Neutrophil (primary cell): ENCODE measurements around the gene GSTA4.

Experiments used
- H3K27ac ChIP-seq: fragments of 200-600 bp; sonication (generic); 2 replicates; pipeline ENCODE4 v1.5.1; 2016; ENCODE audit warnings: mild to moderate bottlenecking, moderate library complexity
- H3K27me3 ChIP-seq: fragments of 200-600 bp; sonication (generic); 2 replicates; pipeline ENCODE4 v1.6.0; 2016; ENCODE audit warnings: mild to moderate bottlenecking
- H3K36me3 ChIP-seq: fragments of 200-600 bp; sonication (generic); 2 replicates; pipeline ENCODE4 v1.5.1; 2017
- H3K4me1 ChIP-seq, 2 experiments: fragments of 200-600 bp in 1 of 2; sonication (generic) in 1 of 2; 1 replicate in 1 of 2; 2 replicates in 1 of 2; pipeline versions ENCODE4 v1.5.1 to v1.6.1; 2013 to 2016; ENCODE audit warnings: low read depth in 1 of 2, low read length in 1 of 2, mild to moderate bottlenecking in 1 of 2, moderate library complexity in 1 of 2; ENCODE audit not compliant: control insufficient read depth in 1 of 2, insufficient read depth in 1 of 2
- H3K4me3 ChIP-seq, 2 experiments: fragments of 200-600 bp in 1 of 2; sonication (generic) in 1 of 2; 1 replicate in 1 of 2; 2 replicates in 1 of 2; pipeline ENCODE4 v1.5.1; 2013 to 2016; ENCODE audit warnings: low read depth in 1 of 2, low read length in 1 of 2, mild to moderate bottlenecking in 1 of 2, moderate library complexity in 1 of 2
- H3K9me3 ChIP-seq: fragments of 200-600 bp; sonication (generic); 2 replicates; pipeline ENCODE4 v1.5.1; 2016
- TF ChIP-seq, protein P1 (sequence below): fragments of 200-600 bp; sonication (generic); IDR thresholded peaks from 2 replicates; pipeline ENCODE4 v1.5.1; 2016; ENCODE audit warnings: antibody characterized with exemption

The GSTA4 gene

DNA sequence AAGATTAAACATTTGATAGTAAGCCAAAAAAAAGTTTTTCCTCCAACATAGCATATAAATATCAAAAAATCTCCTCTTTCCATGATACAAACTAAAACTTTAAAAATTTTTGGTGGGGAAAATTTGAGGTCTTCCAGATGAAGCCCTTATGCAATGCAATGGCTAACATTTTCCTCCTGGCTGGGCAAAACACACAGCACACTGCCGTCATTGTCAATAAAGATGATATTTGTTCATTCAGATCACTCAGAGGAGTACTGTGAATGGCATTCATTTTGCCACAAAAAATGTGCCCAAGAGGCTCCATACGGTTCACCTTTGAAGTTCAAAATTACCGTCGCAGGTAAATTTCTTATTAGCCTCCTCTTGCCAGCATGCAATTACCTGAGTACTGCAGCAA, 36.2 kb upstream of the GSTA4 start:
- no peak overlapping the region for H3K4me3 ChIP-seq
- H3K36me3 ChIP-seq: peaks cover 77% of the 10 kb centered on the region

DNA sequence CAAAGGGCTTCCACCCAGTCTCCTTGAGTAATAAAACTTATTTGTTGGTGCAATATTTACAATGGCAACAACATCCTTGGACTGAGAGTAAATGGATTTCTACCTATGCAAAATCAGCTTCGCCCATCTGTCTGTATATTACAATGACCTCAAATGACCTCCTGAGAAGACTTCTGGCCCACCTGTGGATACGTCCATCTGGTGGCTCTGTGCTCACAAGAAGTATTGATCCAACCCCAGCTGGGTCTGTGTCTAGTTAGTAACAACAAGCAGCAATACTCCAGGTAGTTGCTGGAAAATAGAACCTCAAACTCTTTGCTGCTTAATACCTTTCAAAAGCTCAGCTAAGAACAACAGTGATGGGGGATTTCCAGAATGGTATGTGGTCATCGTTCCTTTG, 34.7 kb upstream of the GSTA4 start:
- H3K27me3 ChIP-seq: no peaks in the 10 kb centered on the region
- H3K27ac ChIP-seq: no peak overlapping the region
- H3K36me3 ChIP-seq: peaks cover 65% of the 10 kb centered on the region
- no peaks in the 10 kb centered on the region for H3K9me3 ChIP-seq
- H3K4me1 ChIP-seq: no peaks in the 10 kb centered on the region
- H3K4me3 ChIP-seq: no peak overlapping the region
- TF ChIP-seq, protein P1, sequence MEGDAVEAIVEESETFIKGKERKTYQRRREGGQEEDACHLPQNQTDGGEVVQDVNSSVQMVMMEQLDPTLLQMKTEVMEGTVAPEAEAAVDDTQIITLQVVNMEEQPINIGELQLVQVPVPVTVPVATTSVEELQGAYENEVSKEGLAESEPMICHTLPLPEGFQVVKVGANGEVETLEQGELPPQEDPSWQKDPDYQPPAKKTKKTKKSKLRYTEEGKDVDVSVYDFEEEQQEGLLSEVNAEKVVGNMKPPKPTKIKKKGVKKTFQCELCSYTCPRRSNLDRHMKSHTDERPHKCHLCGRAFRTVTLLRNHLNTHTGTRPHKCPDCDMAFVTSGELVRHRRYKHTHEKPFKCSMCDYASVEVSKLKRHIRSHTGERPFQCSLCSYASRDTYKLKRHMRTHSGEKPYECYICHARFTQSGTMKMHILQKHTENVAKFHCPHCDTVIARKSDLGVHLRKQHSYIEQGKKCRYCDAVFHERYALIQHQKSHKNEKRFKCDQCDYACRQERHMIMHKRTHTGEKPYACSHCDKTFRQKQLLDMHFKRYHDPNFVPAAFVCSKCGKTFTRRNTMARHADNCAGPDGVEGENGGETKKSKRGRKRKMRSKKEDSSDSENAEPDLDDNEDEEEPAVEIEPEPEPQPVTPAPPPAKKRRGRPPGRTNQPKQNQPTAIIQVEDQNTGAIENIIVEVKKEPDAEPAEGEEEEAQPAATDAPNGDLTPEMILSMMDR: no peak

More for the DNA sequence above, 36.2 kb upstream of the GSTA4 start:
- TF ChIP-seq, protein P1: no peak
- H3K27ac ChIP-seq: no peak overlapping the region
- H3K9me3 ChIP-seq: no peaks in the 10 kb centered on the region
- no peaks in the 10 kb centered on the region for H3K27me3 ChIP-seq
- H3K4me1 ChIP-seq: no peaks in the 10 kb centered on the region

DNA sequence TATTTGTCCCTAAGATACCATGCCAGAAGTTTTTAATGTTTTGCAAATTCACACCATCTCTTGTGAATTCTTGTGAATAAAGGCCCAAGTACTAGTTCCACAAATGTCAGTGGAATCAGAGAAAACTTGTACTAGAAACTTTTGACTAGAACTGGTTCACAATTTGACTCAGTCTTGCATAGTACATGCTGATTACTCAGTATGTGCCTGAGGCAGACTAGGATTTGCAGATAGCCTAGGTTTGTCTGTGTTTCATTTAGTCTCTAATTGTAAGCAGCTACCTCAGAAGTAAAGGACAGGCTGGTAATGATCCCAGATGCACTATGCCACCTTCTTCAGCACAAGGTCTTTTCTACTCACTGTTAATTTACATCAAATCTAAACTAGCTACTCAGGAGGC, 34.2 kb upstream of the GSTA4 start:
- Histone ChIP-seq H3K4me1 (no peaks in the 10 kb centered on the region), H3K9me3 (no peaks in the 10 kb centered on the region), H3K27ac (no peak overlapping the region), H3K4me3 (no peak overlapping the region), H3K27me3 (no peaks in the 10 kb centered on the region), H3K36me3 (peaks cover 60% of the 10 kb centered on the region)
- TF ChIP-seq, protein P1: no peak

DNA sequence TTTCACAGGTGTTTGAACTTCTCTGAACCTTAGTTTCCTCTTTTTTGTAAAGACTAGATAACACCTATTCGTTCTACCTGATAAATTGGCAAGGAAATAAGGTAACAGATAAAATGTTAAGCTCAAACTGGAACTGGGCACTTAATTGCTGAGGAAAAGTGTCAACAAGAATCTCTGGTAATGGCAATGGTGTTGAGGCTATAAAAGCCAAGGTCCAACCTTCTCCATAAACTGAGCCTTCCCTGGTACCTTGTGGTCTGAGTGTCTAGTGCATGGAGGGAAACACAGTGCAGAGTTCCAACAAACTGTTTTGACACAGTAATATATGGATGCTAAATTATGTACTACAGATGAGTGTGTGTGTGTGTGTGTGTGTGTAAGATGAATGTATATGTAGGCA, 33.4 kb upstream of the GSTA4 start:
- Histone ChIP-seq H3K36me3 (peaks cover 54% of the 10 kb centered on the region), H3K27me3 (no peaks in the 10 kb centered on the region), H3K27ac (no peak overlapping the region), H3K4me3 (no peak overlapping the region), H3K9me3 (no peaks in the 10 kb centered on the region), H3K4me1 (no peaks in the 10 kb centered on the region)
- TF ChIP-seq, protein P1: no peak

DNA sequence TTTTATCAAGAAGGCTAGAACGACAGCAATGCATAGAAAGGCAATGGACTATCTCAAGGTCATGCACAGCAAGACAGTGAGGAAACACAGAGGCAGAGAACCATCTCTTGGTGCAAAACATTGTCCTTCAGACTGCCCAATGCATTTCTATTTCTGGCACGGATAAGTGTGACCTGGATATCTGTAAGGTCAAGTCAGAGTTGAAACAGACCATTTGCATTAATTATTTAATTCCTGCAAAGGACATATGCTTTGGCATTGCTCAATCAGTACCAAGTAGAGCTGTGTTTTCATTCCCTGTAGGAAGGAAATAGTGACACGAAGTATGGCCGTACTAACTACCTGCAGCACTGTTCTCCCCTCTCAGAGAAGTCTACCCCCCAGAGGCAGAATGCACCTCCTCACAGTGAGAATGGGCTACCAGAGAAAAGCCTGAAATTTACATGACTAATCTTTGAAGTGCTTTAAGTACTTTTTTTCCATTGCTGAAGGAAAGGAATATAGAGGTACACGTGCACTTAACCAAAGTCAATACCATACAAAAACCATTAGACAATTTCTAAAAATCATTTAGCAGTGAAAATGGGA, 32.1 kb upstream of the GSTA4 start:
- Histone ChIP-seq H3K36me3 (peaks cover 46% of the 10 kb centered on the region), H3K4me3 (no peak overlapping the region), H3K4me1 (no peaks in the 10 kb centered on the region), H3K9me3 (no peaks in the 10 kb centered on the region), H3K27me3 (no peaks in the 10 kb centered on the region), H3K27ac (no peak overlapping the region)
- TF ChIP-seq, protein P1: no peak

DNA sequence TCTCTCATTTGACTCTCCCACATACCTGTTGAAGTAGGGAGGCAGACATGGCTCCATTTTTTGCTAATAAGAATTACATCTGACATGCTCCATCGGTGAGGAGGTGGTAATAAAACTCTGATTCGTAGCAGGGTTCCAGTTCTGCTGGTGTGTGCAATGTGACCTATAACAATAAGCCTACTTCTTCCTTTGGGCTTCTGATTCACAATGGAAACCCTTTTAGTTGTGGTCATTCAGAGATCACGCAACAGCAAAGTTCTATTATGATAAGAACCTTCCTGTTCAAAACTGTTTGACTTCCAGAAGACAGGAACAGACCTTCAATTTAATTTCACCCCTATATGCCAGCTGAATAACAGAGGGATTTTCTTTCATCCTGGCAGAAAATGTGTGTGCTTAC, 31.4 kb upstream of the GSTA4 start:
- TF ChIP-seq, protein P1: no peak
- Histone ChIP-seq H3K27me3 (no peaks in the 10 kb centered on the region), H3K36me3 (peaks cover 40% of the 10 kb centered on the region), H3K4me3 (no peak overlapping the region), H3K4me1 (no peaks in the 10 kb centered on the region), H3K9me3 (no peaks in the 10 kb centered on the region), H3K27ac (no peak overlapping the region)
